ENCODE measurements around the gene LGMN.
A peak's percentile ranks its signal among the peaks of the same experiment; 100 is the strongest.

The LGMN gene

GRCh38 chr14:92687681-92688433 is 60.6 kb downstream of the LGMN start:
- no peak overlapping the region for H3K4me3 ChIP-seq (replicated peaks; ENCODE audit: low read depth, low read length)
- no peak for TF ChIP-seq CTCF (IDR thresholded peaks at IDR 0.05; ENCODE audit: low read length, missing control alignments)
- no peak for DNase-seq (ENCODE audit: low read depth)

GRCh38 chr14:92686900-92687427 is 61.5 kb downstream of the LGMN start:
- H3K4me3 ChIP-seq (replicated peaks; ENCODE audit: low read depth, low read length) = no peak overlapping the region
- peak; percentile 81 for TF ChIP-seq CTCF (IDR thresholded peaks at IDR 0.05; ENCODE audit: low read length, missing control alignments)
- DNase-seq (ENCODE audit: low read depth) = peak; percentile 64

- no peak for DNase-seq (ENCODE audit: low read depth)
- no peak for TF ChIP-seq CTCF (IDR thresholded peaks at IDR 0.05; ENCODE audit: low read length, missing control alignments)
- no peak overlapping the region for H3K4me3 ChIP-seq (replicated peaks; ENCODE audit: low read depth, low read length)
These were observed 62.0 kb downstream of the LGMN start for GRCh38 chr14:92686411-92686899.

- no peak for DNase-seq (ENCODE audit: low read depth)
- H3K4me3 ChIP-seq (replicated peaks; ENCODE audit: low read depth, low read length) = no peak overlapping the region
- TF ChIP-seq CTCF (IDR thresholded peaks at IDR 0.05; ENCODE audit: low read length, missing control alignments) = no peak
These were observed 62.6 kb downstream of the LGMN start for GRCh38 chr14:92685784-92686355.

- TF ChIP-seq CTCF (IDR thresholded peaks at IDR 0.05; ENCODE audit: low read length, missing control alignments) = no peak
- DNase-seq (ENCODE audit: low read depth) = no peak
- H3K4me3 ChIP-seq (replicated peaks; ENCODE audit: low read depth, low read length) = no peak overlapping the region
These were observed 63.4 kb downstream of the LGMN start for GRCh38 chr14:92684801-92685560.

- TF ChIP-seq CTCF (IDR thresholded peaks at IDR 0.05; ENCODE audit: low read length, missing control alignments) = no peak
- DNase-seq (ENCODE audit: low read depth) = no peak
- no peak overlapping the region for H3K4me3 ChIP-seq (replicated peaks; ENCODE audit: low read depth, low read length)
These were observed 65.4 kb downstream of the LGMN start for GRCh38 chr14:92683041-92683440.
